ENCODE results near the gene IL4I1. TPM values are rescaled to one million over a fixed set of nuclear protein-coding genes. Genes with fewer than 3 reads are reported as not detected.
A peak's percentile ranks its signal among the peaks of the same experiment; 100 is the strongest.
"Not testable (repeated sequence)": the region's sequence is repeated elsewhere in the genome, so short reads cannot be mapped to it uniquely, and the experiment has no call there.

IL4I1 gene
- total RNA-seq, 4 donors from 2014 or later: 0.63 to 3.0 (median 1.7) TPM; not detected in 1

DNA sequence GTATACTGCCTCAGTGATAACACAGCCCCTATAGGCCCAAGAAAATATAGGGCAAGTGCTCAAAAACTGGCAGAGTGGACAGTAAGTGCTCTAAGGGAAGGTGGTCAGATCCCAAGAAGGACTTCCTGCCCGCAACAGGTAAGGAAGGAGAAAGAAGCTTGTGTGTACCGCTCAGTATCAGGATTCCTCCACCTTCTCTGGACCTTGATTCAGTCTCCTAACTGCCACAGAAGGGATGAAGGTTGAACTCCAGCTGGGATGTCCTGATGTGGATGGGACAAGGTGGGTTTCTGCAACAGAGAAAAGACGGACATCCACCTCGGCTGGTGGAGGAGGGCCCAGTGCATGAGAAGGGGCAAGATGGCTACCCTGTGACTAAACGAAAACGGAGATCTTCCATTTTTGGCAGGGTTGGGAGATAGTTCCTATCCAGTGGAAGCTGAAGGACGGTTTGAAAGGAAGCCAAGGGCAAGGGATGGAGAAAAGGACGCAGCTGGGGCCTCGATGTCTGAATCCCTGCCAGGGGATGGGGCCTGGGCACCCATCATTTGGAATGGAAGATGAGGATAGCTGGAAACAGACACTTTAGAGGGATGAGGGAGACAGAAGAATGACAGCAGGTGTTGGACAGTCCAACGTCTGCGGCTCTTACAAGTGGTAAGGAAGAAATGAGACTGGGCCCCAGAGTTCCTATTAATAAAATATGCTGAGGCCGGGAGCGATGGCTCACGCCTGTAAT is 31.0 kb upstream of the IL4I1 start:
- no peak for DNase-seq (ENCODE audit: low spot score in 2 of 2)
- Histone ChIP-seq H3K36me3 (peaks cover 0 to 54% (median 0%) of the 10 kb centered on the region in 3 donors), H3K27ac (peak overlapping the region in 2 of 4 donors; percentile 7 to 94), H3K4me3 (peak overlapping the region in 1 of 4 donors; percentile 94), H3K27me3 (no peaks in the 10 kb centered on the region), H3K4me1 (peaks cover 0 to 59% (median 26%) of the 10 kb centered on the region in 4 donors), H3K9me3 (no peaks in the 10 kb centered on the region)
- 81 to 83% methylated on average over 14 of the region's 14 CpGs for WGBS, 2 donors
- TF ChIP-seq EP300 (IDR thresholded peaks at IDR 0.05) (no peak), POLR2A (IDR thresholded peaks at IDR 0.05) (no peak)
- TF ChIP-seq, protein P1, sequence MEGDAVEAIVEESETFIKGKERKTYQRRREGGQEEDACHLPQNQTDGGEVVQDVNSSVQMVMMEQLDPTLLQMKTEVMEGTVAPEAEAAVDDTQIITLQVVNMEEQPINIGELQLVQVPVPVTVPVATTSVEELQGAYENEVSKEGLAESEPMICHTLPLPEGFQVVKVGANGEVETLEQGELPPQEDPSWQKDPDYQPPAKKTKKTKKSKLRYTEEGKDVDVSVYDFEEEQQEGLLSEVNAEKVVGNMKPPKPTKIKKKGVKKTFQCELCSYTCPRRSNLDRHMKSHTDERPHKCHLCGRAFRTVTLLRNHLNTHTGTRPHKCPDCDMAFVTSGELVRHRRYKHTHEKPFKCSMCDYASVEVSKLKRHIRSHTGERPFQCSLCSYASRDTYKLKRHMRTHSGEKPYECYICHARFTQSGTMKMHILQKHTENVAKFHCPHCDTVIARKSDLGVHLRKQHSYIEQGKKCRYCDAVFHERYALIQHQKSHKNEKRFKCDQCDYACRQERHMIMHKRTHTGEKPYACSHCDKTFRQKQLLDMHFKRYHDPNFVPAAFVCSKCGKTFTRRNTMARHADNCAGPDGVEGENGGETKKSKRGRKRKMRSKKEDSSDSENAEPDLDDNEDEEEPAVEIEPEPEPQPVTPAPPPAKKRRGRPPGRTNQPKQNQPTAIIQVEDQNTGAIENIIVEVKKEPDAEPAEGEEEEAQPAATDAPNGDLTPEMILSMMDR (IDR thresholded peaks at IDR 0.05): no peak

DNA sequence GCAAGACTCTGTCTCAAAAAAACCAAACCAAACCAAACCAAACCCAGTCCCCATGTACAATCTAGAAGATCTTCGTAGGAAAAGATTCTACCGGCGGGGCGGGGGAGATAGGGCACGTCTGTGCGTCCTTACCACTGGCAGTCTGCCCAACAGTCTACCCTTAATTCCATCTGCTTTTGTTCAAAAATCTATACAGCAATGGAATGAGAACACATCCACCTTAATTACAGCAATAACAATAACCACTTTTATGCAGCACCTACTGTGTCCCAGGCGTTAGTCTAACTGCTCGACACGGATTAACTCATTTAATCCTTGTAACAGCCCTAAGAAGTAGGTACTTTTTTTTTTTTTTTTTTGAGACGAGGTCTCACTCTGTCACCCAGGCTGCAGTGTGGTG is 29.8 kb upstream of the IL4I1 start:
- no peak for DNase-seq (ENCODE audit: low spot score in 2 of 2)
- WGBS, 2 donors: 84 to 93% methylated on average over 10 of the region's 10 CpGs
- Histone ChIP-seq H3K36me3 (peaks cover 0 to 60% (median 0%) of the 10 kb centered on the region in 3 donors), H3K9me3 (no peaks in the 10 kb centered on the region), H3K27me3 (no peaks in the 10 kb centered on the region), H3K27ac (no peak overlapping the region), H3K4me1 (peaks cover 0 to 62% (median 26%) of the 10 kb centered on the region in 4 donors), H3K4me3 (no peak overlapping the region)
- TF ChIP-seq, protein P1 (IDR thresholded peaks at IDR 0.05): no peak
- TF ChIP-seq EP300 (IDR thresholded peaks at IDR 0.05): no peak
- TF ChIP-seq POLR2A (IDR thresholded peaks at IDR 0.05): no peak

DNA sequence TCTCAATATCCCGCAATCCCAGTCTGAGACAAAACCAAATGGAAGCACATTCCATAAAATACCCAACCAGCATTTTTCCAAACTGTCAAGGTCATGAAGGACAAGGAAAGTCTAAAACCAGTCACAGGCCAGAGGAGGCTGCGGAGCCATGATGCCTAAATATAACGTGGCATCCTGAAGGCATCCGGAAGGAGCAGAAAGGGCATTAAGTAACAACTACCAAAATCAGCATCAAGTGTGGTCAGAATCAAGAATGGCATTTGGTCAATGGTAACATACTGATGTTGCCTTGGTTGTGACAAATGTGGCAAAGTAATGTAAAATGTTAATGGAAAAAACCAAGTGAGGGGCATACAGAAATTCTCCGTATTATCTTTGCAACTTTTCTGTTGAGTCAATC is 28.8 kb upstream of the IL4I1 start:
- 92 to 94% methylated on average over 5 of the region's 5 CpGs for WGBS, 2 donors
- peaks cover 0 to 70% (median 0%) of the 10 kb centered on the region in 3 donors for H3K36me3 ChIP-seq
- H3K27me3 ChIP-seq: no peaks in the 10 kb centered on the region
- no peak for DNase-seq (ENCODE audit: low spot score in 2 of 2)
- no peaks in the 10 kb centered on the region for H3K9me3 ChIP-seq
- peaks cover 0 to 59% (median 24%) of the 10 kb centered on the region in 4 donors for H3K4me1 ChIP-seq
- H3K4me3 ChIP-seq: no peak overlapping the region
- no peak overlapping the region for H3K27ac ChIP-seq
- no peak for TF ChIP-seq EP300 (IDR thresholded peaks at IDR 0.05)
- no peak for TF ChIP-seq POLR2A (IDR thresholded peaks at IDR 0.05)
- TF ChIP-seq, protein P1 (IDR thresholded peaks at IDR 0.05): no peak

DNA sequence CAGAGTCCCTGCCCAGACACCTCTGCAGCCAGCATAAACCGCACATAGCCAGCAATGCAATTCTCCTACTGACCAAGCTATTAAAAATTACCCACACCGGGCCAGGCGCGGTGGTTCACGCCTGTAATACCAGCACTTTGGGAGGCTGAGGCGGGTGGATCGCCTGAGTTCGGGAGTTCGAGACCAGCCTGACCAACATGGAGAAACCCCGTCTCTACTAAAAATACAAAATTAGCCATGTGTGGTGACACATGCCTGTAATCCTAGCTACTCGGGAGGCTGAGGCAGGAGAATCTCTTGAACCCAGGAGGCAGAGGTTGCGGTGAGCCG is 28.2 kb upstream of the IL4I1 start:
- H3K36me3 ChIP-seq: peaks cover 0 to 72% (median 0%) of the 10 kb centered on the region in 3 donors
- not testable (repeated sequence) for H3K9me3 ChIP-seq; DNase-seq (ENCODE audit: low spot score in 2 of 2); H3K27ac ChIP-seq; H3K27me3 ChIP-seq; H3K4me3 ChIP-seq
- H3K4me1 ChIP-seq: peaks cover 0 to 53% (median 23%) of the 10 kb centered on the region in 4 donors
- 86 to 88% methylated on average over 13 of the region's 13 CpGs for WGBS, 2 donors

DNA sequence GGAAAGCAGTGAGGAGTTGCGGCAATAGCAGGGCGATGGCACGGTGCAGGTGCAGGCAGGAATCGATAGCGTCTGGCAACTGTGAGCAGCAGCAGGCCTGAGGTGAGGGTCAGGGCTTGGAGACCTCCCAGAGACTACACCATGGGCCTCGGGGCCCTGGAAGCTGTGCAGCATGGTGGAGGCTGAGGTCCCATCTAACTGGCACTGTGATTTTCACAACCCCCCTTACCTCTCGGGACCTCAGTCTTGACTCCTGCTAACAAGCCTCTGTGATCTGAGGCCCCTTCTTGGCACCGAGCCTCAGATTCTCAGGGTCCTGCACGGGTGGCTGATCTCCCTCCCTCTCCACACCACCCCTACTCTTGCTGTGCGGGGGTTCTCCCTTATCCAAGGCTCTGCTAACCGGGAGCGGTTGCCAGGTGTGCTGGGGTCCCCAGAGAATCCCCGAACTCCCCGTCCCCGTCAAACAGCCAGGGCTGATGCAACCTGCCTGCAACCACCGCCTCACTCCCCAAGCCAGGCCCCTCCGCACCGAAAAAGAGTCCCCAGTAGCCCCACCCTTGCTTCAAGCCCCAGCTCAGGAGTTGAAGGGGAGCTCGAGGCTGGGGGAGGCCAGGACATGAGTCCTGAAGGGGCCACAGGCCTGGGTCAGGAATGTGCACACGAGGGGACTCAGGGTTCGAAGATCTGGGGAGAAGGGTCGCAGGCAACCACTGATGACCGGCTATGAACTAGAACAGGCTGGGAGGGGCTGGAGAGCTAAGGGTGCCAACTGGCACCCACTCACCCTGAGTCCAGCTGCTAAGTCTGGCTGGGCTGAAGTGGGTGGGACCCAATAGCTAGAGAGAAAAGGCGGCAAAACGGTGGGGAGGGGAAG is 27.6 kb upstream of the IL4I1 start:
- TF ChIP-seq EP300 (IDR thresholded peaks at IDR 0.05): no peak
- TF ChIP-seq, protein P1 (IDR thresholded peaks at IDR 0.05): no peak
- TF ChIP-seq POLR2A (IDR thresholded peaks at IDR 0.05): no peak
- H3K4me1 ChIP-seq: peaks cover 0 to 52% (median 23%) of the 10 kb centered on the region in 4 donors
- no peak overlapping the region for H3K4me3 ChIP-seq
- H3K36me3 ChIP-seq: peaks cover 0 to 72% (median 0%) of the 10 kb centered on the region in 3 donors
- H3K27me3 ChIP-seq: no peaks in the 10 kb centered on the region
- DNase-seq (ENCODE audit: low spot score in 2 of 2): no peak
- no peak overlapping the region for H3K27ac ChIP-seq
- H3K9me3 ChIP-seq: no peaks in the 10 kb centered on the region
- WGBS, 2 donors: 71 to 73% methylated on average over 21 to 25 of the region's 25 CpGs
